ENCODE measurements around the gene PRDM2.

Gene PRDM2

GRCh38 chr1:13826009-13826408, 126.0 kb downstream of the PRDM2 start:
- no peak for TF ChIP-seq CTCF (conservative IDR thresholded peaks at IDR 0.05; ENCODE audit: low read depth, low read length)
- no peak for DNase-seq (ENCODE audit: low read depth)
- no peak overlapping the region for H3K4me3 ChIP-seq (ENCODE audit: low read length)

DNA sequence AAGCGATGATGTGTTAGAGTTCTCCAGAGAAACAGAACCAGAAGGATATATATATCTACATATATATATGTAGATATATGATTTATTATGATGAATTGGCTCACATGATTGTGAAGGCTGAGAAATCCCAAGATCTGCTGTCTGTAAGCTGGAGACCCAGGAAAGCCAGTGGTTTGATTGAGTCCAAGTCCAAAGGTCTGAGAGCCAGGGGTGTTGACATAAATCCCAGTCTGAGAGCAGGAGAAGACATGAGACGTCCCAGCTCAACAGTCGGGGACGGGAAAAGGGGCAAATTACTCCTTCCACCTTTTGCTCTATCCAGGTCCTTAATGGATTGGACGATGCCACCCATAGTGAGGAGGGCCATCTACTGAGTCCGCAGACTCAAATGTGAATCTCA, 126.6 kb downstream of the PRDM2 start:
- TF ChIP-seq CTCF (conservative IDR thresholded peaks at IDR 0.05; ENCODE audit: low read depth, low read length), result no peak
- no peak overlapping the region for H3K4me3 ChIP-seq (ENCODE audit: low read length)
- DNase-seq (ENCODE audit: low read depth), result no peak

- DNase-seq (ENCODE audit: low read depth), result no peak
- peak; percentile 65 for TF ChIP-seq CTCF (conservative IDR thresholded peaks at IDR 0.05; ENCODE audit: low read depth, low read length)
- no peak overlapping the region for H3K4me3 ChIP-seq (ENCODE audit: low read length)
Observed at GRCh38 chr1:13828454-13829151, 128.6 kb downstream of the PRDM2 start.

DNA sequence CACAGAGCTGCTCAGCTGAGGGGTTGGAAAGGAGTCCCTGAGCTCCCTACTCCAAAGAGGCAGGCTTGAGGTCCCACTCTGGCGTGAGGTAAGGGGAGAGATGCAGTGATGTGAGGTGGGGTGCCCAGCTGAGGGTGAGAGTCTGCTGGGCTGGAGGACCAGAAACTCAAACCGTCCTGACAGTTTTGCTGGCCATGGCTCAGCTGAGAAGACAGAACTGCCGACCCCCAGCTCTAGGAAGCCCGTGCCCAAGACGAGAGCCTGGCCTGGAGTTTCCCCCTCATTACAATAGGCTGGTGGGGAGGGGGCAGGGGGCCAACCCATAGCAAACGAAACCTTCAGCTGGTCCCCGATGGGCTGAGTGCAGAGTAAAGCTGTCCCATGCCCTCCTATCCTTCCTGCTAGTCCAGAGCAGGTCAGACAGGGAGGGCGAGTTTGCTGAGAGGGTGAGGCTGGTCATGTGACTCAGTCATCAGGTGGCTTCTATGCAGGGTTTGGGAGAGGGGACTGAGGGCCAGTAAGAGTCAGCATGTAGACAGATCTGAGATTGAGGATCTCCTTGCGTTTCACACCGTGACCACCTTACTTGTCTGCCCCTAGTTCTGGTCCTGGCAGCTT, 129.3 kb downstream of the PRDM2 start:
- TF ChIP-seq CTCF (conservative IDR thresholded peaks at IDR 0.05; ENCODE audit: low read depth, low read length), result no peak
- DNase-seq (ENCODE audit: low read depth), result no peak
- H3K4me3 ChIP-seq (ENCODE audit: low read length), result no peak overlapping the region

GRCh38 chr1:13830170-13830569, 130.2 kb downstream of the PRDM2 start:
- DNase-seq (ENCODE audit: low read depth), result no peak
- TF ChIP-seq CTCF (conservative IDR thresholded peaks at IDR 0.05; ENCODE audit: low read depth, low read length), result no peak
- H3K4me3 ChIP-seq (ENCODE audit: low read length), result no peak overlapping the region

DNA sequence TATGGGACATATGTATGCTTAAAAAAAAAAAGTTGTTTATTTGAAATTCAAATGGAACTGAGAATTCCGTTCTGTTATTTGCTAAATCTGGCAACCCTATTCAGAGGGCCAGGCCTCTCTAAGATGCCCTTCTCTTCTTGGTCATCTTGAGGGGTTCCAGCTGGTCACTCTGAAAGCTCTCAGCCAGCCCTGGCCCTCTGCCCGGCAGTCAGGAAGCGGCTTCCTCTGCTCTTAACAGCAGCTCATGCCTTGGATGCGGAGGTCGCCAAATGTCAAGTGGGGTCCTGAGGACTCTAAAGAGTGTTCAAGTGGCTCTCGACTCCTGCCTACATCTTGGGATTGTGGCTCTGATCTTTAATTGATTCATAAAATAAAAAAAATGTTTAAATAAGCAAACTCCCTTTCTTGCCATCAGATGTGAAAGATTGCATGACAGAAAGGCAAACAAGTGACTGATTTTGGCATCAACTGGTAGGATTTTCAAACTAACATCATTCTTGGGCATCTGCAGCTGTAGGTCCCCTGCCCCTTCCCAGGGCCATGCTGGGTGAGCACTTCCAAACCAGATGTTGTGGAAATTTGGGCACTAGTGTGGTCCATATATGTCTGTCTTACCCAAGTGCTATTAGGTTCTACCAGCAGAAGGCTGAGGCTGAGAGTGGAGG, 130.8 kb downstream of the PRDM2 start:
- no peak for DNase-seq (ENCODE audit: low read depth)

More for the DNA sequence above, 130.8 kb downstream of the PRDM2 start:
- H3K4me3 ChIP-seq (ENCODE audit: low read length), result no peak overlapping the region
- TF ChIP-seq CTCF (conservative IDR thresholded peaks at IDR 0.05; ENCODE audit: low read depth, low read length), result no peak

All from retinal pigment epithelial cell (primary cell).